ENCODE data around the gene AEN. TPM values are rescaled to one million over a fixed set of nuclear protein-coding genes. Genes with fewer than 3 reads are reported as not detected.

The AEN gene
- total and polyA plus RNA-seq, 2 experiments from 2014 or later, result 22.3 to 35.9 TPM

GRCh38 chr15:88680241-88681001, 59.3 kb downstream of the AEN start:
- no peaks in the 10 kb centered on the region for H3F3A ChIP-seq (ENCODE audit: insufficient read depth)
- peaks cover 13% of the 10 kb centered on the region; the same call in 1 of the 2 replicates for H3K27me3 ChIP-seq (replicated peaks; ENCODE audit: insufficient read depth)
- no peaks in the 10 kb centered on the region for H3K9me3 ChIP-seq (ENCODE audit: low read depth)
- H3K4me1 ChIP-seq (ENCODE audit: insufficient read depth), result no peaks in the 10 kb centered on the region
- H3K9ac ChIP-seq, result no peak overlapping the region
- no peak overlapping the region for H3K27ac ChIP-seq
- no peak overlapping the region for H2AFZ ChIP-seq
- DNase-seq, result no peak
- no peaks in the 10 kb centered on the region for H3K79me2 ChIP-seq (ENCODE audit: insufficient read depth)
- in situ Hi-C loops (cut with MboI), result no loop called here
- H3K4me2 ChIP-seq (ENCODE audit: unreplicated experiment), result no peak overlapping the region
- no peaks in the 10 kb centered on the region for H3K9me2 ChIP-seq (ENCODE audit: insufficient read depth)
- 47% methylated on average over 13 of the region's 13 CpGs for WGBS, 2 experiments (ENCODE audit: low coverage in 1 of 2, low lambda C conversion rate in 2 of 2, missing lambda C conversion rate in 2 of 2)
- TF ChIP-seq EZH2phosphoT487 (IDR thresholded peaks at IDR 0.05; ENCODE audit: insufficient read depth, low read depth), result no peak
- TF ChIP-seq EZH2 (IDR thresholded peaks at IDR 0.05; ENCODE audit: insufficient read depth, poor library complexity, severe bottlenecking), result no peak
- H3K4me3 ChIP-seq, result no peak overlapping the region
- H4K20me1 ChIP-seq (ENCODE audit: insufficient read depth), result no peaks in the 10 kb centered on the region
- H3K36me3 ChIP-seq (ENCODE audit: low read depth), result no peaks in the 10 kb centered on the region

- in situ Hi-C loops (cut with MboI), result no loop called here
- Histone ChIP-seq H3K9me2 (ENCODE audit: insufficient read depth) (no peaks in the 10 kb centered on the region), H4K20me1 (ENCODE audit: insufficient read depth) (no peaks in the 10 kb centered on the region), H2AFZ (no peak overlapping the region), H3K36me3 (ENCODE audit: low read depth) (no peaks in the 10 kb centered on the region), H3K4me2 (ENCODE audit: unreplicated experiment) (no peak overlapping the region), H3K27me3 (replicated peaks; ENCODE audit: insufficient read depth) (peaks cover 11% of the 10 kb centered on the region; the same call in 1 of the 2 replicates), H3F3A (ENCODE audit: insufficient read depth) (no peaks in the 10 kb centered on the region), H3K79me2 (ENCODE audit: insufficient read depth) (no peaks in the 10 kb centered on the region), H3K4me1 (ENCODE audit: insufficient read depth) (no peaks in the 10 kb centered on the region), H3K9me3 (ENCODE audit: low read depth) (no peaks in the 10 kb centered on the region), H3K4me3 (no peak overlapping the region), H3K27ac (no peak overlapping the region), H3K9ac (no peak overlapping the region)
- no peak for DNase-seq
- 26 to 29% methylated on average over 12 to 13 of the region's 13 CpGs for WGBS, 2 experiments (ENCODE audit: low coverage in 1 of 2, low lambda C conversion rate in 2 of 2, missing lambda C conversion rate in 2 of 2)
- no peak for TF ChIP-seq EZH2 (IDR thresholded peaks at IDR 0.05; ENCODE audit: insufficient read depth, poor library complexity, severe bottlenecking)
- no peak for TF ChIP-seq EZH2phosphoT487 (IDR thresholded peaks at IDR 0.05; ENCODE audit: insufficient read depth, low read depth)
Measured at GRCh38 chr15:88681610-88682221, 60.6 kb downstream of the AEN start.

MicroRNAs within 50 kb of the gene (microRNA counts, 767-probe panel; counts per million panel counts)
- 447 counts per million, percentile 86 among the panel's probes with 10 or more counts for microRNA hsa-miR-1179
- 447 counts per million, percentile 86 among the panel's probes with 10 or more counts for microRNA hsa-miR-7-5p

Small RNA genes lying within 50 kb of the gene (microRNA-seq; reads per million reads assigned to microRNA genes)
- not detected for gene MIR1179 (ENCODE audit: borderline number of aligned reads)
- not detected for gene MIR3529 (ENCODE audit: borderline number of aligned reads)
- gene MIR7-2 (ENCODE audit: borderline number of aligned reads), result not detected

Small RNA genes lying within 50 kb of the gene (small RNA-seq; reads per million reads assigned to genes)
- gene MIR1179 (ENCODE audit: low read depth, low replicate concordance) (not detected), gene MIR7-2 (ENCODE audit: low read depth, low replicate concordance) (not detected)

Other genes starting within 250 kb of the AEN start
- 14.6 and 20.5 TPM in 2 replicates for gene MRPL46, start 154.0 kb upstream of the AEN start, total RNA-seq (2014; rRNA removed; shearing (Covaris generic))
- 38.4 and 45.3 TPM in 2 replicates for gene MRPL46, start 154.0 kb upstream of the AEN start, polyA plus RNA-seq (2016; fragmentation: Nextera tagmentation; extraction: Ambion mirVana)
- gene MRPS11, start 153.6 kb upstream of the AEN start, total RNA-seq (2014; rRNA removed; shearing (Covaris generic)), result 24.9 and 36.4 TPM in 2 replicates
- gene MRPS11, start 153.6 kb upstream of the AEN start, polyA plus RNA-seq (2016; fragmentation: Nextera tagmentation; extraction: Ambion mirVana), result 75.9 and 76.6 TPM in 2 replicates
- gene DET1, start 74.7 kb upstream of the AEN start, total RNA-seq (2014; rRNA removed; shearing (Covaris generic)), result 10.2 and 10.4 TPM in 2 replicates
- gene DET1, start 74.7 kb upstream of the AEN start, polyA plus RNA-seq (2016; fragmentation: Nextera tagmentation; extraction: Ambion mirVana), result 5.1 and 5.5 TPM in 2 replicates
- gene ISG20, start 17.7 kb downstream of the AEN start, total RNA-seq (2014; rRNA removed; shearing (Covaris generic)), result not detected in 2 replicates
- 0.93 and 1.4 TPM in 2 replicates for gene ISG20, start 17.7 kb downstream of the AEN start, polyA plus RNA-seq (2016; fragmentation: Nextera tagmentation; extraction: Ambion mirVana)
- not detected in 2 replicates for gene ACAN, start 182.1 kb downstream of the AEN start, total RNA-seq (2014; rRNA removed; shearing (Covaris generic))
- not detected in 2 replicates for gene ACAN, start 182.1 kb downstream of the AEN start, polyA plus RNA-seq (2016; fragmentation: Nextera tagmentation; extraction: Ambion mirVana)

Measured in GM23248 (cell line).